Neutrophil (primary cell): Measurements from ENCODE around the gene FZR1.

ENCODE experiments used
- H3K27ac ChIP-seq: fragments of 200-600 bp; sonication (generic); 2 replicates; pipeline ENCODE4 v1.5.1; 2016; ENCODE audit warnings: mild to moderate bottlenecking, moderate library complexity
- H3K27me3 ChIP-seq: fragments of 200-600 bp; sonication (generic); 2 replicates; pipeline ENCODE4 v1.6.0; 2016; ENCODE audit warnings: mild to moderate bottlenecking
- H3K36me3 ChIP-seq: fragments of 200-600 bp; sonication (generic); 2 replicates; pipeline ENCODE4 v1.5.1; 2017
- H3K4me1 ChIP-seq, 2 experiments: fragments of 200-600 bp in 1 of 2; sonication (generic) in 1 of 2; 1 replicate in 1 of 2; 2 replicates in 1 of 2; pipeline versions ENCODE4 v1.5.1 to v1.6.1; 2013 to 2016; ENCODE audit warnings: low read depth in 1 of 2, low read length in 1 of 2, mild to moderate bottlenecking in 1 of 2, moderate library complexity in 1 of 2; ENCODE audit not compliant: control insufficient read depth in 1 of 2, insufficient read depth in 1 of 2
- H3K4me3 ChIP-seq, 2 experiments: fragments of 200-600 bp in 1 of 2; sonication (generic) in 1 of 2; 1 replicate in 1 of 2; 2 replicates in 1 of 2; pipeline ENCODE4 v1.5.1; 2013 to 2016; ENCODE audit warnings: low read depth in 1 of 2, low read length in 1 of 2, mild to moderate bottlenecking in 1 of 2, moderate library complexity in 1 of 2
- H3K9me3 ChIP-seq: fragments of 200-600 bp; sonication (generic); 2 replicates; pipeline ENCODE4 v1.5.1; 2016
- TF ChIP-seq, protein P1 (sequence below): fragments of 200-600 bp; sonication (generic); IDR thresholded peaks from 2 replicates; pipeline ENCODE4 v1.5.1; 2016; ENCODE audit warnings: antibody characterized with exemption

FZR1 gene

DNA sequence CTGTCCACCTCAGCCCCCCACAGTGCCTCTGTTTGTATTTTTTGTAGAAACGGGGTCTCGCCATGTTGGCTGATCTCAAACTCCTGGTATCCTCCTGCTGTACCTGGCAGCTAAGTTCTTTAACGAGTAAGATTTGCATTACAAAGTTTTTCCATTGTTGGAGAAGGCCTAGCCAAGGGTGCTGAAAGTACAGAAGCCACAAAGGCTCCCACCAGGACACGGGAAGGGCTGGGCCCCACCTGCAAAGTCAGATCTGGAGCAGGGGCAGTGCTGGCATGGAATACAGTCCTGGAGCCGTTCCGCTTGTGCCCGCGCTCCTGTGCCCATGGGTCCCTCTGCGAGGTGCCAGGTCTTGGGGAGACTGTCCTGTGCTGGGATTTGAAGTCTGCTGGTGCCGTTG, 12.1 kb downstream of the FZR1 start:
- Histone ChIP-seq H3K9me3 (no peaks in the 10 kb centered on the region), H3K4me3 (no peak overlapping the region), H3K36me3 (peaks cover 66% of the 10 kb centered on the region), H3K27ac (no peak overlapping the region), H3K27me3 (no peaks in the 10 kb centered on the region), H3K4me1 (no peaks in the 10 kb centered on the region)
- TF ChIP-seq, protein P1, sequence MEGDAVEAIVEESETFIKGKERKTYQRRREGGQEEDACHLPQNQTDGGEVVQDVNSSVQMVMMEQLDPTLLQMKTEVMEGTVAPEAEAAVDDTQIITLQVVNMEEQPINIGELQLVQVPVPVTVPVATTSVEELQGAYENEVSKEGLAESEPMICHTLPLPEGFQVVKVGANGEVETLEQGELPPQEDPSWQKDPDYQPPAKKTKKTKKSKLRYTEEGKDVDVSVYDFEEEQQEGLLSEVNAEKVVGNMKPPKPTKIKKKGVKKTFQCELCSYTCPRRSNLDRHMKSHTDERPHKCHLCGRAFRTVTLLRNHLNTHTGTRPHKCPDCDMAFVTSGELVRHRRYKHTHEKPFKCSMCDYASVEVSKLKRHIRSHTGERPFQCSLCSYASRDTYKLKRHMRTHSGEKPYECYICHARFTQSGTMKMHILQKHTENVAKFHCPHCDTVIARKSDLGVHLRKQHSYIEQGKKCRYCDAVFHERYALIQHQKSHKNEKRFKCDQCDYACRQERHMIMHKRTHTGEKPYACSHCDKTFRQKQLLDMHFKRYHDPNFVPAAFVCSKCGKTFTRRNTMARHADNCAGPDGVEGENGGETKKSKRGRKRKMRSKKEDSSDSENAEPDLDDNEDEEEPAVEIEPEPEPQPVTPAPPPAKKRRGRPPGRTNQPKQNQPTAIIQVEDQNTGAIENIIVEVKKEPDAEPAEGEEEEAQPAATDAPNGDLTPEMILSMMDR: no peak

DNA sequence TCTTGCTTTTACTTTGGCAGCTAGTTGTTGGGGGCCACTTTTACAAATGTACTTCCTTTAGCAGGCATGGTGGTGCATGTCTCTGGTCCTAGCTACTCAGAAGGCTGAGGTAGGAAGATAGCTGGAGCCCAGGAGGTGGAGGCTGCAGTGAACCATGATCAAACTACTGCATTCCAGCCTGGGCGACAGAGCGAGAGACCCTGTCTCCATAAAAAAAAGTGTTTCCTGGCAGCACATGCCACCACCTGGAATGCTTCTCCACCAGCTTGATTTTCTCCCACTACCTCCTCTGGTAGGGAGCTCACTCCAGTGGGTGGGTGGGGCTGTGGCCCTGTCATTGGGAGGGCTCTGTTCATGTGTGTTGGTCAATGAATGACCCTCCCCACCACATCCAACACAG, 12.5 kb downstream of the FZR1 start:
- H3K36me3 ChIP-seq: peaks cover 66% of the 10 kb centered on the region
- H3K4me1 ChIP-seq: no peaks in the 10 kb centered on the region
- TF ChIP-seq, protein P1: no peak

DNA sequence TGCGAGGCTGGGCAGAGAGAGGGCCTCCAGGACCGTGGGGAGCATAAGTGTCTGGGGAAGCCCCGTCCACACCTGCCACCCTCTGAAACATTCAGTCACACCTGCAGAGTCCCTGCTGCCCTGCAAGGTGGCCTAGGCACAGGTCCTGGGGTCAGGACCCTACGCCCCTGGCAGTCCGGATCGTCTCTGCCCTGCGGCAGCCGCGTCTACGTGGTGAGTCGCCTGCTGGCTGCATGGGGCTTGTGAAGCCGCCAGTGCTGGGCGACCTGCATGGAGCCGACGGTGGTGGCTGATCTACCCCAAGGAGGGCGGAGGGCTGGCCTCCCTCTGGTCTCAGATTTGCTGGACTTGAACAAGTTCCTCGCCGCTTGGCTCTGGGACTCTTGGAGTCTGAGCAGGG, 13.0 kb downstream of the FZR1 start:
- peaks cover 66% of the 10 kb centered on the region for H3K36me3 ChIP-seq
- no peak overlapping the region for H3K4me3 ChIP-seq
- H3K27ac ChIP-seq: no peak overlapping the region
- no peaks in the 10 kb centered on the region for H3K27me3 ChIP-seq
- H3K4me1 ChIP-seq: no peaks in the 10 kb centered on the region
- TF ChIP-seq, protein P1: no peak
- H3K9me3 ChIP-seq: no peaks in the 10 kb centered on the region

More for the DNA sequence above, 12.5 kb downstream of the FZR1 start:
- Histone ChIP-seq H3K27me3 (no peaks in the 10 kb centered on the region), H3K9me3 (no peaks in the 10 kb centered on the region), H3K4me3 (no peak overlapping the region), H3K27ac (no peak overlapping the region)

DNA sequence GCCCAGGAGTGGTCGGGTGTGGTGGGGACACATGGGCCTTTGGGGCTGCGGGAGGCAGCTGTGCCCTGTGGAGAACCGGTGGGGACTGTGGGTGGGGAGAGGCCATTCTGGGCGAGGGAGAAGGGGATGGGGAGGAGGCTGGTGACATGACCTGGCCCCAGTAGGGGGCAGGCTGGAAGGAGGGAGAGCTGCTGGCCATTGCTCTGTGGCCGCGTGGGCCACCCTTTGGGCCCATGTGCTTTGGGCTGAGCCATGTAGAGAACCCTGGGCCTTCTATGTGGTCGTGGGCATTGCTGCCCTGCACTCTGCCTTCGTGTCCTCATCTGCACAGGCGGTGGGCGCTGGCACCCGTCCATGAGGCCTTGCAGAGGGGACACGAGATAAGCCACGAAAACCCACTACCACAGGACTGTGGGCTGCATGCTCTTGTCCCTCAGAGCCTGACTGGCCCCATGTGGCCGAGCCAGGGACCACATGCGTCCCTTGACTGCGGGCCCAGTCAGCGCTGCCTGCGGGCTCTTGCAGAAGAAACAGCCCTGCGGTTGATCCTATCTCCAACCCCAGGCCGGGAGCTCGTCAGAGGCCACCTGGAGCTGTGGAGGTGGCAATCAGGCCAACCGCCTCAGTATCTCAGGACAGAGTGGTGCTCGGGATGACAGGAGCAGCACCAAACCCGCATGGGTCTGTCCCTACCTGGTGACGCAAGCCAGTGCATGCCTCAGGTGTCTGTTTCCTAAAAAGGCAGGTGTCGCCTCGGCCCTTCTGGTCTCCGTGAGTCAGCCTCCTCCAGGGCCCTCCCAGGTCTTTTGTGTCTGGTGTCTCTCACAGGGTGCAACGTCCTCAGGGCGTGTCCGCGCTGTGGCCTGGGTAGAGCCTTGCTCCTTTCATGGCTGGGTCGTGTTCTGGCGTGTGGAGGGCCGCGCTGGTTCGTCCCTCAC, 14.3 kb downstream of the FZR1 start:
- H3K4me1 ChIP-seq: no peaks in the 10 kb centered on the region
- H3K27ac ChIP-seq: peak overlapping the region; percentile 0
- no peak overlapping the region for H3K4me3 ChIP-seq
- H3K36me3 ChIP-seq: peaks cover 70% of the 10 kb centered on the region
- no peaks in the 10 kb centered on the region for H3K27me3 ChIP-seq
- TF ChIP-seq, protein P1: no peak
- H3K9me3 ChIP-seq: no peaks in the 10 kb centered on the region

DNA sequence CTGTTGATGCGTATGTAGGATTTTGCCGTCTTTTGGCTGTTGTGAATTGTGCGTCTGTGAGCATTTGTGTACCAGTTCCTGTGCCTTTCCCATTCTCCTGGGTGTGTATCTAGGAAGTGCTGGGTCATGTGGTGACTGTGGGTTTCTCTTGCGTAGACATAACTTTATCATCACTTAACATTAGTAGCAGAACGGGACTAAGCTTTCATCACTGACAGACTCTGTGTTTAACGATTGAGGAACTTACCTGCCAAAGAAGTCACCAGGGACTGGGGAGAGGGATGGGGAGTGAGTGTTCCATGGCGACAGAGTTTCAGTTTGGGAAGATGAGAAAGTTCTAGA, 15.0 kb downstream of the FZR1 start:
- Histone ChIP-seq H3K36me3 (peaks cover 76% of the 10 kb centered on the region), H3K27me3 (no peaks in the 10 kb centered on the region), H3K9me3 (no peaks in the 10 kb centered on the region), H3K27ac (peak overlapping the region; percentile 0), H3K4me1 (no peaks in the 10 kb centered on the region), H3K4me3 (no peak overlapping the region)
- TF ChIP-seq, protein P1: no peak
